Ammon's horn (tissue), 1 donor: ENCODE measurements around the gene SMPD2.
"Not testable (repeated sequence)": the region's sequence is repeated elsewhere in the genome, so short reads cannot be mapped to it uniquely, and the experiment has no call there.

Source experiments
- DNase-seq: peaks from one replicate; pipeline ENCODE4 v3.0.0-alpha.2; 2016; ENCODE audit warnings: low spot score

The SMPD2 gene

DNA sequence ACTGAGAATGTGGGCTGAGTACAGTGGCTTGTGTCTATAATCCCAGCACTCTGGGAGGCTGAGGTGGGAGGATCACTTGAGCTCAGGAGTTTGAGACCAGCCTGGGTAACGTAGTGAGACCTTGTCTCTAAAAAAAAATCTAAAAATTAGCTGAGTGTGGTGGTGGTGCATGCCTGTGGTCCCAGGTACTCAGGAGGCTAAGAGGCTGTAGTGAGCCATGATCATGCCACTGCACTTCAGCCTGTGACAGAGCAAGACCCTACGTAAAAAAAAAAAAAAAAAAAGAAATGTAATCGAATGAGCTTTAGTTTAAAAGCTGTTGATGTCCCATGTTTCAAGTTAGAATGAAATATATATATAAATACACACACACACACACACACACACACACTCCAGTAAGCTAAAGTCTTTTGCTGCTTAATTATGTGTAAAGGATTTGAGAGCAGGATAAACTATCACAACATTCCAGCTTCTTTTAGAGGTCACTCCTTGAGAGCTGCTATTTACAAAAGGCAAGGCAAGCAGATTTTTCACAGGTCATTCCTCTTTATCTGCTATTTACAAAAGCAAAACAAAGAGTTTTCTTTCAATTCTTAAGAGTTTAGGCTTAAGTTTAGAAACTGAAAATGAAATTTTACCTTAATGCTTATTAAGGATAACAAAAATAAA is 19.8 kb downstream of the SMPD2 start:
- no peak for DNase-seq

DNA sequence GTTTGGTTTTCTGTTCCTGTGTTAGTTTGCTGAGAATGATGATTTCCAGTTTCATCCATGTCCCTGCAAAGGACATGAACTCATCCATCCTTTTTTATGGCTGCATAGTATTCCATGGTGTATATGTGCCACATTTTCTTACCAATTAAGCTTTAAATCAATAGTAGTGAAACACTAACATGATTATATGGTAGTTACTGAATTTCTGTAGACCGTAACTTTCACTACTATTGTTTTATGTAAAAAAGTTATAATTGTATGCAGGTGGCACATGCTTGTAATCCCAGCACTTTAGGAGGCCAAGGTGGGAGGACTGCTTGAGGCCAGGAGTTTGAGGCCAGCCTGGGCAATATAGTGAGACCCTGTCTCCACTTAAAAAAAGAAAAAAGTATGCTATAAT is 20.7 kb downstream of the SMPD2 start:
- DNase-seq = not testable (repeated sequence)

DNA sequence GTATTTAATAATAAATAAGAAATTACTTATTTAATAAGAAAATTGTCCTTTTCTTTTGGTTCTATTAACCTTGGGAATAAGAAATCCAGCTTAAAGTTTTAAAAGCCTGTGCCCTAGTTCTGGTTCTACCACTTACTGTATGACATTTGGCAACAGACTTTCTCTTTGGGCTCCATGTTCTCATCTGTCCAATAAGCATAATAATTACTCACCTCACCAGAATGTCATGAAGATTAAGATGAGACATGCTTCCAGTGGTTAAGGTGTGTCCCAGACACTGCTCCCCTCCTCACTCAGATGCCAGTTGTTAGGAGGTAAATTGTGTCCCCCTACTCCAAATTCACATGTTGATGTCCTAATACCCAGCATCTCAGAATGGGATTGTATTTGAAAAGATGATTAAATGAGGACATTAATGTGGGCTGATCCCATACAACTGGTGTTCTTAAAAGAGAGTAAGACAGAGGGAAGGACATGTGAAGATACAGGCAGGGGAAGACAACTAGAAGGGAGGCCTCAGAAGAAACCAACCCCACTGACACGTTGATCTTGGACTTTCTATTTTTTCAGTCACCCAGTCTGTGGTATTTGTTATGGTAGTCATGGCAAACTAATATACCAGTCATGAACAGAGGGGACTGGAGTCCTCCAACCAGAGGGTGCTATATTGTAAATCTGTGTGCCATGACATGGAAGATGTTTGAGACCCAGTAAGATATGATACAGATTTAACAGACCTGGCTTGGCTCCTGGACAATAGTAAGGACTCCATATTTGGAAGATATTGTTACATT is 21.4 kb downstream of the SMPD2 start:
- no peak for DNase-seq

DNA sequence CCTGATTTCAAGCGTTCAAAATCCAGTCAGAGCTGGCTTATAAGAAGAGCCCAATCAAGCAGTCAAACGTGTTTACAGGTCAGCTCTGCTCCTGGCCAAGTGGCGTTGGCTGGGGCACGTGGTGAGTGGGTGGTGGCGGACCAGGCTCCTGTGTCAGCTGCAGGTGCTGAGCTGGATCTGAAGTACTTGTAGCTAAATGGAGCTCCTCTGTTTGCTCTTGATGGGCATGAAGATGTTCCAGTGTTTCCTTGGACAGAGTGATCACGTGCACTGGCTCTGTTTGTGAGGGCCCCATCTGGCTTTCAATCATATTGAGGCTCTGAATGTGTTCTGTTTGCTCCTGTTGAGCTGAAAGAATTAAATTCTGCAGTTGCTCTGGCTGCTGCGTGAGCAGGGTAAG is 25.2 kb downstream of the SMPD2 start:
- peak; percentile 78 for DNase-seq

DNA sequence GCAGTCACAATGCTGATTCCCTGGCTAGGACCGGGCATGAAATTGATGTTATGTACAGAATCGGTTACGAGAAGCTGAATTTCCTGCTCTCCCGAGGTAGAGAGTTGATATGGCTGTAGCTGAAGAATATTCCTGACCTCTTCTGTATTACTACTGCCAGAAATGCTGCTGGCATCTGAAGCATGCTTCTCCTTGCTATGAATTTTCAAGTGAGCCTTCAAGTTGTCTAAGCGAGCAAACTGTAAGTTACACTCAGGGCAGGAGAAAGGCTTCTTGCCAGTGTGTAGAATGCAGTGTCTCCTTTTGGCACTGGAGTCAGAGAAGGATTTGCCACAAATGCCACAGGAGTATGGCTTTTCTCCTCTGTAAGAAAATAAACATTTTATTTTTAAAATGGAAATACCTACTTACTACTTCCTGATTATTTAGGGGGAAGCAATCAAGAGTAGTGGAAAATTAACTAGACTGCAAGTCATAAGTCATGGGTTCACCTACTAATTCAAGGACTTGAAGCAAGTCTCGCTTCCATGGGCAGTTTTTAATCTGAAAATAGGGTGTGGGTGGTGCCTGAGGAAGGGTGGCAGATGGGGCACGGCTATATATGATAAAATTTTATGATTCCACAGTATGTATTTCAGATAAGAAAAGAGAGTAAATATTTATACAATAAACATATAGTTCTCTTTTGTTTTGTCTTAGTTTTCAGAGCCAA is 25.8 kb downstream of the SMPD2 start:
- DNase-seq = no peak

DNA sequence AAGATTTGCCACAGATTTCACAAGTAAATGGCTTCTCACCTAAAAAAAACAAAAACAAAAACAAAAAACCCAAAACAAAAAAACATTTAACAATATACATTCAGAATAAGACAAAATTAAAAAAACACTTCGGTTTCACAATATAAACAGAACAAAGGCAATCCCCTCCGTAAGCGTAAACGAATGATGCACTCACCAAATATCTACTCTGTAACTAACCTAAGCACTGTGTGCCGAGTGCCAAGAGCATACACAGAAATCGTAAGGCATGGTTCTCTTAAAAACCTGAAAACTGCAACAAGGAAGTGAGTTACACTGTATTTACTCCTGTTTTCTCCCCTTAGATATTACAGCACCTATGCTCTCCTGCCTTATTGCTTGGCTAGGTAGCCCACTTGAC is 27.2 kb downstream of the SMPD2 start:
- DNase-seq = no peak

DNA sequence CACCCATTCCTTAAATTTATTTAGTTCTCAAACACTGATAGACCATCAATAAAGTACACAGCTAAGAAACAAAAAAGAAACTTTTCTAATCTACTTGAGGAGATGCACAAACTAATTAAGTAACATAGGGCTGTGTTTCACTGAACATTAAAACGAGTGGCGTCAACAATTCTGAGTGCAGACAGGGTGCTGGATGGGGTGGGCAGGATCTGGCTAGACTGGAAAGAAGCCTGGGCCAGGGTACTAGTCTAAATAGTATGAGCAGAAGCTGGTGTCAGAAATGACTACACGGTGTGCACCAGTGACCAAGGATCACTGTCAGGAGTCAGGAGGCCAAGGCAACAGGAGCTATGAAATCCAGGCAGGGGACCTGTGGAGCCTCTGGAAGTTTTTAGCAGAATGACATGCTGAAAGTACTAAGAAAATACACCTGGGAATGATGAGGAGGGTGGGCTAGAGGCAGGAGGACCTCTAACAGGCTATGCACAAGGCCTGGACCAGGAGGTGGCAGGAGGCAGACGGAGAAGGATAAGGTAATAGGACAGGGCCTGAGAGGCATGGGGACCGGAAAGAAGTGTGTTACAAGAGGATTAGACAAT is 29.2 kb downstream of the SMPD2 start:
- no peak for DNase-seq

DNA sequence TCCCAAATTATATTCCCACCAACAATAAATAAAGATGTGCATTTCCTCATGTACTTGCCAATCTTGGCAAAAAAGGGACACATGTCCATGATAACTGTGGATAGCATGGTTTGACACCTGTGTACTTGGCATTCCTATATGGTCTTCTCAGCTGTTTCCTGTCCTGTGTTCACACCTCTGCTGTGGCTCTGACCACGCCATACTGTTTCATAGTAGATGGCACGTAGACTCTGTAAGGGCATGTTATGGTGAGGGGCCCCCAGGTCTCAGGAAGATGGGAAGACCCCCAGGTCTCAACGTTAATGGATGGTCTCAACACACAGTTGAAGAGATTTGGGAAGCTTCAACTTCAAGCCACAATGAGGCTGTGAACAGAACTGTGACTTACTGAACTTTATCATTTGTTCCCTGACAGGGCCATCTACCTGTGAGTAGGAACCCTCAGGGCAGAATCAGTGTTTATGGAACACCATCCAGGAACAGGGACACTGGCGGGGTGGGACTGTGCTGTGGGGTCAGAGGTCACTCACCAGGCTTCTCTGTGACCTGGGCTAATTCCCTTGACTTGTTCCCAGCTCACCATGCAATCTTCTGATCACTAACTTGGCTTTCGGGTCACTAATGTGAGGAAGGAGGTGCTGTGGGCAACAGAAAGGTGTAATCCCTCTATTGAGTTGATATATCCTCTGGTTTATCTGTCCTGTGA is 30.7 kb downstream of the SMPD2 start:
- DNase-seq = no peak

DNA sequence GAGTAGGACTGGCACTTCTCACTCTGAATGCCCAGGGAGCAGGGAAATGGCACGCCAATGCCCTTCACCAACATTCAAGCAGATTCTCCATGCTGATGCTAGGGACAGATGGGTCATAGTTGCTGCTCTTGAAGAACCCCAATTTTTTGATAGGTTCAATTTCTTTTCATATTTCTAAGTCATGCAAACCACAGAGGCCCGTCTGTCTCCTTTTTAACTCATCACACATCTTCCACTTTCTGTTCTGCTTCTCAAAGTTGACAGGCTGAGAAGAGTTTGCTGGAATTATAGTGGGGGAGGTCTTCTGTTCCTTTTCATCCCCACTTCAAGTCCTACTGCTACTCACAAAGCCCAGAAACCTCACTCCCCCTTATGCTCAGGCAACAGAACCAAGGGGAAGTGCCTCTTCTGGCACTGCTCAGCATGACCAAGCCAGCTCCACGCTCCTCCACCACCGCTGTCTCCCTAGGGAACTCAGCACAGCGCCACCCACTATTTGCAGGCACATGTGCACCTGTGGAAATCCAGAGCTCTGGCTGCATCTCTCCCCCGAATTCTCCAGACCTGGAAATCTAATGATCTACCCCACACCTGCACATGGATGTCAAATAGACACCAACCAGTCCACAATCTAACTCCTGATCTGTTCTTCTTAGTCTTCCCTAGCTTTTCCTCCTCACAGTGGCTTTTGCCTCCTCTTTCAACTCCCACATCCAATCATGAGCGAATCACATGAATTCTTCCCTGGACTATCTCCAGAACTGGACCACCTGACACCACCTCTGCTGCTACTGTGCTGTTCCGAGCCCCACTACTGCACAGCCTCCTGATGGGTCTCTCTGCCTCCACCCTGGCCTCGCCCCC is 31.8 kb downstream of the SMPD2 start:
- DNase-seq = no peak

DNA sequence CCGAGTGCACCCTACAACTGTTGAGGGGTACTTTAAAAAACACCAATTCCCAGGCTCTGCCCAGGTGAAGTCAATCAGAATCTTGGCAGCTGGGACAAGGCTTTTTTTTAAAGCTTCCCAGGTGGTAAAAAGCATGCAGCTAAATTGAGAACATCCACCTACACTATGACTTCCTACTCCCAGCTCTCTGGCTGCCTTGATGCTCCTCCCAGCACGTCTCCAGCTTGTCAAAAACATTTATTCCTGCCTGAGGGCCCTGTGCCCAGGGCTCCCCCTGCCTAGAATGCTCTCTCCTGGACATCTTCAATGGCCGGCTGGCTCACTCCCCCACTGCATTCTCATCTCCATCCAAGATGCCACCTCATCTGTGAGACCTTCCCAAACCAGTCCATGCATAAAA is 32.6 kb downstream of the SMPD2 start:
- DNase-seq = no peak

DNA sequence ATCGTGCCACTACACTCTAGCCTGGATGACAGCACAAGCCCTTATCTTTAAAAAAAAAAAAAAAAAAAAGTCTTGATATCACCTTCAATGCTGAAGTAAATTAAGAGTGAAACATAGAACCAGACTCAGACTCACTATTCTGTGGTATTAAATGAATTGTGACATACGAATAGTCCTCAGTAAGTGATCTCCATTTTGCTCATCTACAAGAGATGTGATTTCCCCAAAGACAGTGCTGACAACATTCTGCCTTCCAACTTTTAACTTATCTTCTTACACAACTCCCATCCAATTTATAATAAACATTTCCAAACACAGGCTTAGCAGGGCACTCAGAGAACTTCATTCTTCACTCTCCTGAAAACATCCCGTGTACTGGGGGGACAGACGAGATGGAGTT is 34.5 kb downstream of the SMPD2 start:
- no peak for DNase-seq

DNA sequence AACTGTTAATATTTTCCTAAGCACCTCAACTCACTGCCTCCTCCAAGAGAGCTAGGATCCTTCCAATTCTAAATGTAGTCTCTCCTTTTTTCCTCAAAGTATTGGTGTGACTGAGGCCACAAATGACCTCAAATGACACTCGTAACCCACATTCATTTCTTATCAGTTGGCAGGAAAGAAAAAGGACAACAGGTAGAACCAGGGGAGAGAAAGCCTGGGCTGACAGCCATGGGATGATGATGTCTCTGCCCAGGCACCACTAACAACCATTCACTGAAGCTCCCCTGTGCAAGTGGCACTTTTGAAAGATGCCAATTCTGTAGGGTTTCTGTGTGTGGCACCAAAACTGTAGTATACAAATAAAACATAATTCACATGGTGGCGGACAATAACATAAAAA is 35.1 kb downstream of the SMPD2 start:
- no peak for DNase-seq

DNA sequence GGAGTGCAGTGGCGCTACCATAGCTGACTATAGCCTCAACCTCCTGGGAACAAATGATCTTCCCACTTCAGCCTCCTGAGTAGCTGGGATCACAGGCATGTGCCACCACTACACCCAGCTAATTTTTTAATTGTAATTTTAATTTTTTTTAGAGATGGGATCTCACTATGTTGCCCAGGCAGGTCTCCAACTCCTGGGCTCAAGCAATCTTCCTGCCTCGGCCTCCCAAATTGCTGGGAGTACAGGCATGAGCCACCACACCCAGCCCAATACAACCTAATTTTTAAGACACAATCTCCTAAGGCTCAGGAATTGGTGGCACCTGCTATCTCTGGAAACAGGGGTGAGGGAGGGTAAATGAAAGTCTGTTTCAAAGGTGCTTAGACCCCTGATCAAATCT is 36.7 kb downstream of the SMPD2 start:
- no peak for DNase-seq

DNA sequence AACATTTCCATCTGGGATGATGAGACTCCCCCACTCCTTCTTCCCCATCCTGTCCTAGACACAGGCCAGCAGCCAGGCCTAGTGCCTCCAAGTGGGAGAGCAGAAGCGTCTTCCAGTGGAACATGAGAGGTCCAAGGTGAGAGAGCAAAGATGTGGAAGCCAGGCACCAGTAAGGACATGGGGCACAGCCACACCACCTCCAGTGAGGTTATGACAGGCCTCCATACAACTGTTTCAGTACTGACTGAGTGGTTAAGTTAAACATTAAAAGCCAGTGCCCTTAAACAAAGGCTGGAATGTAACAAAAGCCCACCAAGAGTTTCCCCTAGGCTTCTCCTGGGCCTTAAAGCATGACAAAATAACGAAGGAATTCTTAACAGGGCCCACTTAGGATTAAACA is 37.2 kb downstream of the SMPD2 start:
- DNase-seq = no peak

DNA sequence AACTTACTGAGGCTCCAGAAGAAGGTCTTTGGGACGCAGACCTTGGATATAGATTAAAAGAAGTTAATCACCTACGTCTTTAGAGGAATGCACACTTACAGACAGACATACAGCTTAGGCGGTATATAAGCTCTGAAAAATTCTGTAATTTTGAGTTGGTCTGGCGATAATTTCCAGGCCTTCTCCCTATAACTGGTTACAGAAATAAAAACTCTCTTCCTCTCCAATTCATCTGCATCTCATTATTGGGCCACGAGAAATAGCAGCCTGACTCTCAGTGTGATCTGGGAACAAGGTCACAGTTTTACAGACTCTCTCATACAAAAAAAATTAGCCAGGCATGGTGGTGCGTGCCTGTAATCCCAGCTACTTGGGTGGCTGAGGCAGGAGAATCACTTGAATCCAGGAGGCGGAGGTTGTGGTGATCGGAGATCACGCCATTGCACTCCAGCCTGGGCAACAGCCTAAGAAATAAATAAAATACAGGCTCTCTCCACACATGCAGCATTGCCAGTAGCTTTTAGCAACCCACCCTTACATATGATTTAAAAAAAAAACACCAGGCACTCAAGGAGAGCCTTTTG is 37.8 kb downstream of the SMPD2 start:
- no peak for DNase-seq

DNA sequence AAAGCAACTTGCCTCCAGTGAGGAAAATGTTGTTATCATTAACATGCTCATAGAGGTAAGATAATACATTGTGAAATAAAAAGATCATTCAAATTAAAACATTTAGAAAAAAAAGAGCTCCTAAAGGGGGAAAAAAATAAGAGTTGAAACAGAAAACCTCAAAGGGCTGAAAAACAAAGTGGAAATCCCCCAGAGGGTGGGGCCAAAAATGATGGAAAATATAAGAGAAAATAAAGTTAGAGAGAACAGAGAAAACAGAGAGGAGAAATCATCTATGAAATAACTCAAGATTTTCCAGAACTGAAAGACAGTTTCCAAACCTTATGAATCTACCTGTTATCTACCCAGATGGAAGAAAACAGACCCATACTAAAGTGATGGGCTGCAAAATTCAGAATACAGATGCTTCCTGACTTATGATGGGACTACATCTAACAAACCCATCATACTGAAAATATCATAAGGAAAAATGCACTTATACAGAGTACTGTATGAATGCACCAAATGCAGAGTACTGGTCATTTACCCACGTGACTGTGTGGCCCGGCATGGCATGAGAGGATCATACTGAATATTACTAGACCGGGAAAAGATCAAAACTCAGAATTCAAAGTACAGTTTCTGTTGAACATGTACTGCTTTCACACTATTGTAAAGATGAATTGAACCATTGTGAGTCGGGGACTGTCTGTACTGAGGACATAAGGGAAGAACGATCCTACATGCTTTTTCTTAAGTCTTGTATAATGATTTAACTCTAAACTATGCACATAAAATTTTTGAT is 38.5 kb downstream of the SMPD2 start:
- no peak for DNase-seq

DNA sequence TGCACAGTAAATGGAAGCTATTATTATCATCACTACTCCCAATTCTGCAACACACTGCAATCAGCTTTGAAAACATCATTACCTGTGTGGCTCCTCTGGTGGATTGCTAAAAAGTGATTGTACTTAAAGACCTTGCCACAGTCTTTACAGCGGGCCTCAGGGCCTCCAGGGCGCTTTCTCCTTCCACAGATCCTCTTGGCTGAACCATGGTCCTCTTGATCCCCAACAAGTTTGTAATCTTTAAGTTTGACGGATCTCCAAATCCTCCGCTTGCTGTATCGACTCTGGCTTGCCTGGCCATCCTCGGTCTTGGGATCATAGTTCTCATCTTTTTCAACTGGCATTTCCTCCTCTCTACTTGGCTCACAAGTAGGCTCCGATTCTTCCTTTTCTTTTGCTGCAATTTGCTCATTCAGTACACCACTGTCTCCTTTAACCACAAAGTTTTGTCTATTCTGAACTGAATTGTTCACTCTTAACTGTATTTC is 40.5 kb downstream of the SMPD2 start:
- no peak for DNase-seq

DNA sequence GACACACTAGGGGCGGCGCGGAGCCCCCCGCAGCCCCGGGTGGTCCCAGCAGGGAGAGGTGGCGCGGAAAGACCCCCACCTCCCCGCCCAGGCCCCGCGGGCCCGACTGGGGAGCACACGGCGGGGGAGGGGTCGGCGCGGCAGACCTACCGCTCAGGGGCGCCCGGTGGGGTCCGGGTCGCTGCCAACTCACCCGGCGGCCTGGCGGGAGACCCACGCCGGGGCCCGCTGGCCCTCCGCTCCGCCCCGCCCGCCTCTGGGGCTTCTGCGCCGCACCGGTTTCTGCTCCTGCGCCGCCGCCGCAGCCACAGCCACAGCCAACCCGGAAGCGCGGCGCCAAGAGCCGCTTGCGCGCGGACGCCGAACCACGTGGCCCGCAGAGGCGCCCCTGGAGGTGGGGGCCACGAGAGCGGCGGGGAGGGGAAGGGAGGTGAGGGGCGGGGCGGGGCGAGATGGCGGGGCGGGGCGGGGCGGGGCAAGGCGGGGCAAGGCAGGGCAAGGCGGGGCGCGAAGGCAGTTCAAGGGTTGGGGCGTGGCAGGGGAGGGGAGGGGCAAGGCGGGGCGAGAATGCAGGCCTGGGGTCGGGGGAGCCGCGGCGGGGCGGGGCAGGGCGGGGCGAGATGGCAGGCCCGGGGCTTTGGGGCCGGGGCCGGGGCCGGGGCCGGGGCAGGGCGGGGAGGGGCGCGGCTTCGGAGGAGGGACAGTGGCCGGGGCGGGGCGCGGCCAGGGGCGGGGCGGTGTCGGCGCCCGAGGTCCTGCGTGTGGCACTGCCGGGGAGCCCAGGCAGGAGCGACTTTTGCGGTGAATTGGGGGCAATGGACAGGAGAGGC is 42.6 kb downstream of the SMPD2 start, which contains the start of gene ZBTB24:
ZBTB24 (minus strand) TSS at position 315 of the 830 bp plus-strand sequence. CDS start 1,193 bp downstream, outside the sequence.
- peak; percentile 93 for DNase-seq

DNA sequence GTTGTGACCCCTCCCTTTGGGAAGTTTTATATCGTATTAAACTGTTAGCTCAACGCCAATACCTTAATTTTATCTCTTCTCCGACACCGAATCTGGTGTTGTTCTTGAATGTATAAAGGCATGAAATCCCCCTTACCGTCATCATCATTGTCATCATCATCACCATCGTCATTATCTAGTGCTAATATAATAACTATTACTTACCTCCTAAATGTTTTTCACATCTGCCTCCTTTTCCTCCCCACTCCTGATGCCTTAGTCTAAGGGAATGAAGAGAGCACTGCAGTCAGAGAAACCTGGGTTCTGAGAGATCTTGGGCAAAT is 43.2 kb downstream of the SMPD2 start:
- no peak for DNase-seq
